HepG2 (cell line): Measurements from ENCODE around the gene FAM114A1.

Experiments used
- CHD4 ChIP-seq: fragments of 200-600 bp; sonication (generic); IDR thresholded peaks from 2 replicates; pipeline ENCODE4 v1.7.0; 2017; ENCODE audit warnings: mild to moderate bottlenecking, low read length, borderline replicate concordance
- EP300 ChIP-seq, 3 experiments: sonication (generic) in 1 of 3; formaldehyde crosslinking in 1 of 3; IDR thresholded peaks; 2 replicates each; pipeline versions ENCODE4 v1.5.1 to v1.6.1; 2011 to 2020; ENCODE audit warnings: low read depth in 2 of 3, low read length in 2 of 3, borderline replicate concordance in 1 of 3, improper control_type of control experiment in 1 of 3, mild to moderate bottlenecking in 1 of 3, missing genetic modification reagents in 1 of 3, moderate library complexity in 1 of 3
- HMG20A ChIP-seq: IDR thresholded peaks from 2 replicates; pipeline ENCODE4 v1.6.1; 2016; ENCODE audit warnings: borderline replicate concordance
- JUNB ChIP-seq: sonication (generic); formaldehyde crosslinking; IDR thresholded peaks from 2 replicates; pipeline ENCODE4 v1.8.0; 2022; ENCODE audit warnings: missing genetic modification reagents, mild to moderate bottlenecking, borderline replicate concordance
- NR2F1 ChIP-seq, 2 experiments: fragments of 450-650 bp in 1 of 2; formaldehyde crosslinking in 1 of 2; IDR thresholded peaks; 2 replicates each; pipeline versions ENCODE4 v1.5.0 to v1.6.1; 2016 to 2020; ENCODE audit warnings: mild to moderate bottlenecking in 1 of 2, missing compliant biosample characterization in 1 of 2, missing genetic modification reagents in 1 of 2, moderate library complexity in 1 of 2
- SPEN ChIP-seq: sonication (generic); formaldehyde crosslinking; IDR thresholded peaks from 2 replicates; pipeline ENCODE4 v1.5.1; 2020; ENCODE audit warnings: low read depth, mild to moderate bottlenecking, missing genetic modification reagents
- TF ChIP-seq, protein P1 (sequence below), 2 experiments: sonication (generic) in 1 of 2; formaldehyde crosslinking in 1 of 2; IDR thresholded peaks; 2 replicates each; pipeline versions ENCODE4 v1.5.1 to v1.6.1; 2011 to 2020; ENCODE audit warnings: borderline replicate concordance in 1 of 2, low read depth in 1 of 2, low read length in 1 of 2, mild to moderate bottlenecking in 1 of 2, missing genetic modification reagents in 1 of 2, moderate library complexity in 1 of 2
- TF ChIP-seq, protein P2 (sequence below): sonication (generic); formaldehyde crosslinking; conservative IDR thresholded peaks from 2 replicates; pipeline ENCODE4 v1.4.0; 2020; ENCODE audit warnings: missing genetic modification reagents
- TF ChIP-seq, protein P3 (sequence below): sonication (generic); formaldehyde crosslinking; IDR thresholded peaks from 2 replicates; pipeline ENCODE4 v1.4.0; 2020; ENCODE audit warnings: missing genetic modification reagents, borderline replicate concordance

DNA sequence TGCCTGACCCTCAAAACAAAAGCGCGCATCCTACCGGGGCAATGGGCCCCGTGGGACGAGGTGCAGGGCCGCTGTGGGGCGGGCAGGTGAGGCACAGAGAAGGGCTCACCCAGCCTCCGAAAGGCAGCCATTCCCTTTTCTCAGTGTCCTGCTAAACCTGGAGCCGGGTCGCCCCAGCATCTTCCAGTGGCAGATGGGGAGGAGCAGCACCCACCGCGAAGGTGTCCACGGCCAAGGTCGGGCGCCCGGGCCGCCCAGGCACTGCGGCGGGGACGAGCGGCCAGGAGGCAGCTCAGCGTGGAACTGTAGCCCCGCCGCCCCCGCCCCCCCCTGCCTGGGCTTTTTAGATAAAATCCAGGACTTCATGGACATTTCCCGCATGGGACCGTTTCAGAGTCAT lies 43.8 kb upstream of the FAM114A1 start:
- TF ChIP-seq JUNB (CRISPR knock-in tag) (no peak), NR2F1 (CRISPR knock-in tag; IDR thresholded peaks at IDR 0.05) (no peak), EP300 (IDR thresholded peaks at IDR 0.05; ENCODE audit: low read depth in 2 of 2, low read length in 2 of 2) (no peak), EP300 (CRISPR knock-in tag; IDR thresholded peaks at IDR 0.05; ENCODE audit: borderline replicate concordance) (no peak), SPEN (CRISPR knock-in tag) (no peak), CHD4 (no peak), HMG20A (CRISPR knock-in tag) (no peak)
- TF ChIP-seq, protein P1, sequence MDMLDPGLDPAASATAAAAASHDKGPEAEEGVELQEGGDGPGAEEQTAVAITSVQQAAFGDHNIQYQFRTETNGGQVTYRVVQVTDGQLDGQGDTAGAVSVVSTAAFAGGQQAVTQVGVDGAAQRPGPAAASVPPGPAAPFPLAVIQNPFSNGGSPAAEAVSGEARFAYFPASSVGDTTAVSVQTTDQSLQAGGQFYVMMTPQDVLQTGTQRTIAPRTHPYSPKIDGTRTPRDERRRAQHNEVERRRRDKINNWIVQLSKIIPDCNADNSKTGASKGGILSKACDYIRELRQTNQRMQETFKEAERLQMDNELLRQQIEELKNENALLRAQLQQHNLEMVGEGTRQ (IDR thresholded peaks at IDR 0.05; ENCODE audit: low read depth, low read length): no peak
- TF ChIP-seq, protein P1 (CRISPR knock-in tag; IDR thresholded peaks at IDR 0.05; ENCODE audit: borderline replicate concordance): no peak
- TF ChIP-seq, protein P2, sequence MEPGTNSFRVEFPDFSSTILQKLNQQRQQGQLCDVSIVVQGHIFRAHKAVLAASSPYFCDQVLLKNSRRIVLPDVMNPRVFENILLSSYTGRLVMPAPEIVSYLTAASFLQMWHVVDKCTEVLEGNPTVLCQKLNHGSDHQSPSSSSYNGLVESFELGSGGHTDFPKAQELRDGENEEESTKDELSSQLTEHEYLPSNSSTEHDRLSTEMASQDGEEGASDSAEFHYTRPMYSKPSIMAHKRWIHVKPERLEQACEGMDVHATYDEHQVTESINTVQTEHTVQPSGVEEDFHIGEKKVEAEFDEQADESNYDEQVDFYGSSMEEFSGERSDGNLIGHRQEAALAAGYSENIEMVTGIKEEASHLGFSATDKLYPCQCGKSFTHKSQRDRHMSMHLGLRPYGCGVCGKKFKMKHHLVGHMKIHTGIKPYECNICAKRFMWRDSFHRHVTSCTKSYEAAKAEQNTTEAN (CRISPR knock-in tag): no peak
- TF ChIP-seq, protein P3, sequence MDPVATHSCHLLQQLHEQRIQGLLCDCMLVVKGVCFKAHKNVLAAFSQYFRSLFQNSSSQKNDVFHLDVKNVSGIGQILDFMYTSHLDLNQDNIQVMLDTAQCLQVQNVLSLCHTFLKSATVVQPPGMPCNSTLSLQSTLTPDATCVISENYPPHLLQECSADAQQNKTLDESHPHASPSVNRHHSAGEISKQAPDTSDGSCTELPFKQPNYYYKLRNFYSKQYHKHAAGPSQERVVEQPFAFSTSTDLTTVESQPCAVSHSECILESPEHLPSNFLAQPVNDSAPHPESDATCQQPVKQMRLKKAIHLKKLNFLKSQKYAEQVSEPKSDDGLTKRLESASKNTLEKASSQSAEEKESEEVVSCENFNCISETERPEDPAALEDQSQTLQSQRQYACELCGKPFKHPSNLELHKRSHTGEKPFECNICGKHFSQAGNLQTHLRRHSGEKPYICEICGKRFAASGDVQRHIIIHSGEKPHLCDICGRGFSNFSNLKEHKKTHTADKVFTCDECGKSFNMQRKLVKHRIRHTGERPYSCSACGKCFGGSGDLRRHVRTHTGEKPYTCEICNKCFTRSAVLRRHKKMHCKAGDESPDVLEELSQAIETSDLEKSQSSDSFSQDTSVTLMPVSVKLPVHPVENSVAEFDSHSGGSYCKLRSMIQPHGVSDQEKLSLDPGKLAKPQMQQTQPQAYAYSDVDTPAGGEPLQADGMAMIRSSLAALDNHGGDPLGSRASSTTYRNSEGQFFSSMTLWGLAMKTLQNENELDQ (CRISPR knock-in tag): no peak
